Esophagus (tissue), 2 donors: Measurements from ENCODE around the gene JAG1. TPM values are rescaled to one million over a fixed set of nuclear protein-coding genes. Genes with fewer than 3 reads are reported as not detected.

Experiments used
- H3K27ac ChIP-seq, 2 donors: one replicate each; pipeline ENCODE4 v1.5.1; 2013; ENCODE audit warnings: low read depth in 2 of 2, mild to moderate bottlenecking in 2 of 2, inconsistent platforms in 1 of 2, low read length in 1 of 2, moderate library complexity in 1 of 2
- H3K27me3 ChIP-seq, 2 donors: one replicate each; pipeline ENCODE4 v1.6.1; 2013; ENCODE audit warnings: low read length in 2 of 2, control low read depth in 1 of 2, mild to moderate bottlenecking in 1 of 2; ENCODE audit not compliant: insufficient read depth in 2 of 2, control insufficient read depth in 1 of 2
- H3K36me3 ChIP-seq, 2 donors: one replicate each; pipeline ENCODE4 v1.6.1; 2013; ENCODE audit warnings: low read length in 1 of 2; ENCODE audit not compliant: control insufficient read depth in 2 of 2, insufficient read depth in 2 of 2
- H3K4me1 ChIP-seq, 2 donors: one replicate each; pipeline ENCODE4 v1.6.1; 2013; ENCODE audit warnings: low read length in 1 of 2; ENCODE audit not compliant: control insufficient read depth in 2 of 2, insufficient read depth in 2 of 2
- H3K4me3 ChIP-seq, 2 donors: one replicate each; pipeline ENCODE4 v1.5.1; 2013; ENCODE audit warnings: low read length in 2 of 2, mild to moderate bottlenecking in 2 of 2, low read depth in 1 of 2, moderate library complexity in 1 of 2
- H3K9me3 ChIP-seq, 2 donors: one replicate each; pipeline ENCODE4 v1.6.1; 2013; ENCODE audit warnings: mild to moderate bottlenecking in 2 of 2, low read depth in 1 of 2, low read length in 1 of 2, moderate library complexity in 1 of 2; ENCODE audit not compliant: control insufficient read depth in 2 of 2, insufficient read depth in 1 of 2
- WGBS, 2 donors: extraction: QIAGEN DNeasy Blood & Tissue Kit; methylation state at CpG; one replicate each; pipeline ENCODE4 v1.1.7; 2013; 5-methylcytosine and 5-hydroxymethylcytosine counted together
- polyA plus RNA-seq, 2 donors: library from polyadenylated mRNA; stranded (reverse); fragments of 200-250 nt; gene quantifications; one replicate each; pipeline ENCODE4 v1.2.3, GENCODE V29; 2013
- donor health status: healthy with polysubstance abuse.
- donor health status: Bipolar disorder and iron deficiency.

Gene JAG1
- polyA plus RNA-seq, 2 donors: 36.5 to 48.8 TPM

- whole genome bisulfite sequencing, 2 donors: 77 to 91% methylated on average over 4 of the region's 4 CpGs
- Histone ChIP-seq H3K27me3 (no peaks in the 10 kb centered on the region), H3K9me3 (no peaks in the 10 kb centered on the region), H3K27ac (no peak overlapping the region), H3K4me1 (no peaks in the 10 kb centered on the region), H3K36me3 (no peaks in the 10 kb centered on the region), H3K4me3 (no peak overlapping the region)
Observed at GRCh38 chr20:10680571-10680970, 6.8 kb upstream of the JAG1 start.

DNA sequence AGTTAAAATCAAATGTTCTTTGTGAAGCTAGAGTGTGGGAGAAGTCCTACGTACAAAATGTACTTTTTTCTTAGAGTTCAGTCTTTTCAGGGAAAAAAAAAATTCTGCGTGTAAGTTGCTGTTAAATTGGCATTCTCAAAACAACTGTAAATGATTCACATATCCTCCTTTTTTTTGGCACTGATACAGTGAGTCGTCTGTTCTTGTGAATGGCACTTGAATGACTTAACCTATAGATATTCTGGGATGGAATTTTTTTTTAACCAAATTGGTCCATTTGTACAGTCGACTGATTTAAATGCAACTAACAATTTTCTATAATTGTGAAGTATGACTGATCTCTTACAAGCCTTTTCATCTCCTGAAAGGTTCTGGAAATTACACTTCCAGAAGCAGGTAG is 5.5 kb upstream of the JAG1 start:
- no peaks in the 10 kb centered on the region for H3K27me3 ChIP-seq
- H3K4me3 ChIP-seq: no peak overlapping the region
- H3K4me1 ChIP-seq: no peaks in the 10 kb centered on the region
- H3K27ac ChIP-seq: no peak overlapping the region
- WGBS, 2 donors: 55 to 56% methylated on average over 4 of the region's 4 CpGs
- no peaks in the 10 kb centered on the region for H3K36me3 ChIP-seq
- no peaks in the 10 kb centered on the region for H3K9me3 ChIP-seq

- no peak overlapping the region for H3K27ac ChIP-seq
- H3K27me3 ChIP-seq: no peaks in the 10 kb centered on the region
- no peaks in the 10 kb centered on the region for H3K9me3 ChIP-seq
- no peaks in the 10 kb centered on the region for H3K4me1 ChIP-seq
- peaks cover 0 to 2% of the 10 kb centered on the region in 2 donors for H3K36me3 ChIP-seq
- no peak overlapping the region for H3K4me3 ChIP-seq
- 57 to 64% methylated on average over 3 of the region's 3 CpGs for WGBS, 2 donors
Observed at GRCh38 chr20:10676518-10676917, 2.7 kb upstream of the JAG1 start.

- Histone ChIP-seq H3K4me3 (peak overlapping the region in 1 of 2 donors; percentile 73), H3K27me3 (no peaks in the 10 kb centered on the region), H3K36me3 (peaks cover 0 to 2% of the 10 kb centered on the region in 2 donors), H3K4me1 (no peaks in the 10 kb centered on the region), H3K9me3 (no peaks in the 10 kb centered on the region), H3K27ac (peak overlapping the region in 1 of 2 donors; percentile 19)
- WGBS, 2 donors: 90 to 93% methylated on average over 4 of the region's 4 CpGs
Observed at GRCh38 chr20:10675450-10675848, 1.6 kb upstream of the JAG1 start.

DNA sequence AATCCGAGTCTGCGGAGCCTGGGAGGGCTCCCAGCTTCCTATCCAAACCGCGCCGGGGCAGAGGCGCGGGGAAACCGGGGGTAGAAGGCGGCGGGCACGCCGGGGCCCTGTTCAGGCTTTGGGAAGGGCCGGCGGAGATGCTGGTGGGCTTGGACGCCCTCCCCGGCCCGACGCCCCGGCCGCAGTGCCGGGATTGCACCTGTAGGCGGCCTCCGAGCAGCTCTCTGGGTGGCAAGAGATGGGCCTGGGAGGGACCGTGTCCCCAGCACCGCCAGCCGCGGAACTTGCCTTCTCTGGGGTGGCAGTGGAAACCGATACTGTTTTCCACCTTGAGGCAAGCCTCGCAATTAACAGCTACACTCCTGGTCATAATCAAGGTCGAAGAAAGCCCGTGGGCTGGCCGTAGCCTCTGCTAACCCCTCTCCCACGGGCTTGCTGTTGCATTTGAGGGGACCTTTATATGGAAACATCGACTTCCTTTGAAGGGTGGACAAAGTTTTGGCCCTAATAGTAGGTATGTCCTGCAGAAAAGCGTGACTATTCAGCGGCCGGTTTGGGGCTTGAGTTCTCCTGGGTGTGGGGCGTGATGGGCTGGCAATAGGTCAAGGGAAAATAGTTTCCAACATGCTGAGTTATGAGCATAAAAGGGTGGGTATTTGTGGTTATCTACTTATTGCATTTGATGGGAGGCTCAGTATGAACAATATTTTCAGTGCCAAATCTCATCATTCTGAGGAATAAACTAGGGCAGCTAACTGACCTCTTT is 1.1 kb upstream of the JAG1 start:
- peak overlapping the region; percentile 100 for H3K27ac ChIP-seq
- H3K4me3 ChIP-seq: peak overlapping the region; percentile 73 to 96
- no peaks in the 10 kb centered on the region for H3K9me3 ChIP-seq
- peaks cover 0 to 2% of the 10 kb centered on the region in 2 donors for H3K36me3 ChIP-seq
- WGBS, 2 donors: 2% methylated on average over 37 to 38 of the region's 38 CpGs
- no peaks in the 10 kb centered on the region for H3K4me1 ChIP-seq
- no peaks in the 10 kb centered on the region for H3K27me3 ChIP-seq

DNA sequence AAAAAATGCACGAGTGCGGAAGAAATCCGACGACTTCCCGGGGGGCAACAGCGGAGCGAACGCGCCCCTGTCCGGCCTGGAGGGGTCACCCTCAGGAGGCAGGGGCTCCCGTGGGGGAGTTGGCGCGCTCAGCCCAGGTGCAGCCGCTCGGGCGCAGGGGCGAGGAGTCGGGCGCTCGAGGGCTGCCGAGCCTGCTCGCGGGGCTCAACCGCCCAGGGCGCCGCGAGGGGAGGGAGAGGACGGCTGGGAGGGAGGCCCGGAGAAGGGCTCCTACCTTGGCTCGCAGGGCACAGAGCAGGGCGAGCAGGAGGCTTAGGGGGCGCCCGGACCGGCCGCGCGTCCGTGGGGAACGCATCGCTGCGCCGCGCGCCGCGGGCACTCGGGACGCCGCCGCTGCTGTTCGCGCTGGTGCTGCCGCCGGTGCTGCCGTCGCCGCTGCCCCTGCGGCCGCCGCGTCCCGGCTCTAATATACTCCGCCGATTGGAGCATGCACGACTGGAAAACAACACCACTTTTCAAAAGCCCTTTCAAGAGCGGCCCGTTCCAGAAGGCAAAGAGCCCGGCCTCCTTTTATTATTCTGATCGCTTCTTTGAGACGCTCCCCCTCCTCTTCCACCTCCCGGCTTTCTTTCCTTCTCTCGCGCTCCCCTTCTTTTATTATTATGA is 490 bp downstream of the JAG1 start:
- H3K27ac ChIP-seq: peak overlapping the region; percentile 100
- H3K9me3 ChIP-seq: no peaks in the 10 kb centered on the region
- no peaks in the 10 kb centered on the region for H3K27me3 ChIP-seq
- peaks cover 0 to 2% of the 10 kb centered on the region in 2 donors for H3K36me3 ChIP-seq
- no peaks in the 10 kb centered on the region for H3K4me1 ChIP-seq
- peak overlapping the region; percentile 73 to 96 for H3K4me3 ChIP-seq
- WGBS, 2 donors: 0 to 1% methylated on average over 73 of the region's 73 CpGs

GRCh38 chr20:10672624-10673127 is 1.1 kb downstream of the JAG1 start:
- Histone ChIP-seq H3K4me3 (peak overlapping the region; percentile 73 to 96), H3K27me3 (no peaks in the 10 kb centered on the region), H3K9me3 (no peaks in the 10 kb centered on the region), H3K4me1 (no peaks in the 10 kb centered on the region), H3K27ac (peak overlapping the region; percentile 100), H3K36me3 (peaks cover 0 to 2% of the 10 kb centered on the region in 2 donors)
- whole genome bisulfite sequencing, 2 donors: 0 to 1% methylated on average over 47 of the region's 47 CpGs

DNA sequence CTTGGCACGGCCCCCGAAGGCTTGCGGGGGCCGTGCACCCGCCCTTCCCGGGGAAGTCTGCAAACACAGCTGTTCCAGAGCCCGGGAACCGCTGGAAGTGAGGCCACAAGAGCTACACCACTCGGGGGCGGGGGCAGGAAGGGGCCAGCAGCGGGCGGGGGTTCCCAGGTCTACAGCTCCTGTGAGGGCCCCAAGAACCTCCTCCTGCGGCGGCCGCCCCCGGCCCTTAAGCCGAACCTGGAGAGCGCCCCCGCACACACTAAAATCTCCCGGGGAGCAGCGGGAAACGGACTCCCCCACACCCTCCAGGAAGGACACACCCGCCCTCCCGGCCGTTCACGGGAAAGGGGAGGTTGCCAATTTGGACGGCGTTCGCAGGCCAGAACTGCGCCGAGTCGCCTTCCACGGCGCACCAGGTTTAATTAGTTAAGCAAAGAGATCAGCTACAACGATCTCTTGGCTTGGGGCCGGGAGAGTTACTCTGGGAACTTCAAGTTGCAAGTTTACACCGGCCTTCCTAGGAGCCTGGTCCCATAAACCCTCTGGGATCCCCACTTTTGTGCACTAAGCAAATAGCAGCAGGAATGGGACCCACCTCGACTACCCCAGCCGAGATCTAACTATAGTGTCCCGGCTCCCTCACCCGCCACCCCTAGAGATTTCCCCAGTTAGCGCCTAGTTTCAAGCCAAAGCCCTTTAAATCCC is 1.7 kb downstream of the JAG1 start:
- no peaks in the 10 kb centered on the region for H3K27me3 ChIP-seq
- peak overlapping the region; percentile 100 for H3K27ac ChIP-seq
- peaks cover 0 to 8% of the 10 kb centered on the region in 2 donors for H3K36me3 ChIP-seq
- peak overlapping the region; percentile 73 to 96 for H3K4me3 ChIP-seq
- H3K9me3 ChIP-seq: no peaks in the 10 kb centered on the region
- H3K4me1 ChIP-seq: peaks cover 0 to under 1% of the 10 kb centered on the region in 2 donors
- WGBS, 2 donors: 0 to 1% methylated on average over 42 of the region's 42 CpGs

DNA sequence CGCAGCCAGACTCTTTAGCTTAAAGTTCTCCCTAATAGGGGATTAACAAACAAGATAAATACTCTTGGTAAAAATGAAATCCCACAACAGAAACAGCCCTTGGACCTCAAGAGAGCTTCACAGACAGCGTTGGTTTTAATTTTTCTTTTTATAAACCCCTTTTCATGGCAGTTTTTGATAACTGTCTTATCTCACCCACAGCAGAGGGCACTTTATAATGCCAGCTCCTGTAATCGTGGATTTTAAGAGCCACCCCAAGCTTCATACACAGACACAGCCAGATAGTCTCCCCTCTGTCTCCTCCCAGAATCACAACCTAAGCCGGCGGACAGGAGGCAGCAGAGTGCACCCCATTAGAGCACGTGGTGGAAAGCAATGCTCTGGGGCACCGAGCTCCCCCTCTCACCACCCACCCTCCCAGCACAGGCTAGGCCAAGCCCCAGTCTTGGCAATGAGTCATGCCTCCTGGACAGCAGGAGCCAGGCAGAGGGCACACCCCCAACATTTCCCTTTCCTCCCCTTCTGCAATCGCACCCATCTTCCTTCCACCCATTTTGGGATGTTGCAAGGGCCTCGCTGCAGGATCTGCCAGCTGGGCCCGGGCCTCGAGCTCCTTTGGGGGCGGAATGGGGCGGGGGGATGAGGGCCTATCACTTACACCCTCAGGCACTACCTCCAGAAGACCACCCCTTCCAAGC is 2.4 kb downstream of the JAG1 start:
- Histone ChIP-seq H3K9me3 (no peaks in the 10 kb centered on the region), H3K4me3 (peak overlapping the region; percentile 73 to 96), H3K27ac (peak overlapping the region; percentile 100), H3K27me3 (no peaks in the 10 kb centered on the region), H3K36me3 (peaks cover 0 to 10% of the 10 kb centered on the region in 2 donors), H3K4me1 (peaks cover 0 to 8% of the 10 kb centered on the region in 2 donors)
- 3% methylated on average over 13 of the region's 13 CpGs for WGBS, 2 donors
